Aorta (tissue), 5 donors: ENCODE data around the gene DMWD. TPM values are rescaled to one million over a fixed set of nuclear protein-coding genes. Genes with fewer than 3 reads are reported as not detected.
"Not testable (repeated sequence)": the region's sequence is repeated elsewhere in the genome, so short reads cannot be mapped to it uniquely, and the experiment has no call there.

ENCODE experiments used
- ATAC-seq: fragments of 200-7000 bp; cut with Tn5 transposase; one replicate; pipeline ENCODE4 v1.9.1; 2022; ENCODE audit warnings: moderate library complexity; ENCODE audit not compliant: low FRiP score
- DNase-seq, 2 donors: peaks; one replicate each; pipeline ENCODE4 v3.0.0-alpha.2; 2020
- H3K27ac ChIP-seq, 2 donors: one replicate each; pipeline ENCODE4 v1.5.1; 2013; ENCODE audit warnings: low read length in 2 of 2, mild to moderate bottlenecking in 2 of 2, moderate library complexity in 2 of 2, control low read depth in 1 of 2, inconsistent platforms in 1 of 2, low read depth in 1 of 2
- H3K27me3 ChIP-seq, 2 donors: one replicate each; pipeline ENCODE4 v1.6.1; 2013; ENCODE audit warnings: control low read depth in 1 of 2, low read length in 1 of 2, mild to moderate bottlenecking in 1 of 2, moderate library complexity in 1 of 2; ENCODE audit not compliant: insufficient read depth in 2 of 2, control insufficient read depth in 1 of 2
- H3K36me3 ChIP-seq, 2 donors: one replicate each; pipeline ENCODE4 v1.6.1; 2013; ENCODE audit warnings: control low read depth in 1 of 2, low read length in 1 of 2, mild to moderate bottlenecking in 1 of 2; ENCODE audit not compliant: insufficient read depth in 2 of 2, control insufficient read depth in 1 of 2
- H3K4me1 ChIP-seq, 2 donors: one replicate each; pipeline ENCODE4 v1.6.1; 2013; ENCODE audit warnings: low read length in 2 of 2, control low read depth in 1 of 2, mild to moderate bottlenecking in 1 of 2, moderate library complexity in 1 of 2; ENCODE audit not compliant: insufficient read depth in 2 of 2, control insufficient read depth in 1 of 2
- H3K4me3 ChIP-seq, 2 donors: one replicate each; pipeline ENCODE4 v1.5.1; 2013; ENCODE audit warnings: low read length in 2 of 2, control low read depth in 1 of 2, mild to moderate bottlenecking in 1 of 2
- H3K9me3 ChIP-seq: one replicate; pipeline ENCODE4 v1.6.1; 2013; ENCODE audit warnings: mild to moderate bottlenecking, low read length; ENCODE audit not compliant: control insufficient read depth
- WGBS, 2 donors: extraction: QIAGEN DNeasy Blood & Tissue Kit; methylation state at CpG; one replicate each; pipeline ENCODE4 v1.1.7; 2013; 5-methylcytosine and 5-hydroxymethylcytosine counted together
- intact Hi-C, 2 donors: fragments of 100-400 bp; cut with DNase I; formaldehyde crosslinking; loops; one replicate each; pipeline versions ENCODE4 v1.14.2 to v1.15.0; 2022
- polyA plus RNA-seq, 2 donors: library from polyadenylated mRNA; stranded (reverse); fragments of 200-250 nt; gene quantifications; one replicate each; pipeline ENCODE4 v1.2.3, GENCODE V29; 2013
- total RNA-seq, 2 donors: library from RNA; stranded (reverse); fragmentation: NEBNext Ultra II Directional; extraction: Animal tissue kit (Norgen Biotek cat#: 25700); gene quantifications; one replicate each; pipeline ENCODE4 v1.2.1, GENCODE V29; 2021
- donor health status: healthy with polysubstance abuse.
- donor health status: Bipolar disorder and iron deficiency.
- donor health status: DM: no; HTN: no; CAD: no.
- donor health status: DM: no; HTN: no; CAD: no.
- donor health status: DM: yes; HTN: yes; CAD: no.

The DMWD gene
- total and polyA plus RNA-seq, 4 donors: 20.9 to 70.7 (median 66.4) TPM

DNA sequence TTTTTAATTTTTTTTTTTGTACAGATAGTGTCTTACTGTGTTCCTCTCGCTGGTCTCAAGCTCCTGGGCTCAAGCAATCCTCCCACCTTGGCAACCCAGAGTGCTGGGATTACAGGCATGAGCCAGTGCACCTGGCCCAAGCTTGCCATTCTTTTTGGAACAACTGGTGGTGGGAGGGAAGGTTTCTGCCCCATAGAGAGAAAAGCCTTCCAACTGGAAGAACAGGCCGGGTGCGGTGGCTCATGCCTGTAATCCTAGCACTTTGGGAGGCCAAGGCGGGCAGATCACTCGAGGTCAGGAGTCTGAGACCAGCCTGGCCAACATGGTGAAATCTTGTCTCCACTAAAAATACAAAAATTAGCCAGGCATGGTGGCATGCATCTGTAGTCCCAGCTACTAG lies 6.9 kb upstream of the DMWD start:
- not testable (repeated sequence) for H3K4me3 ChIP-seq, H3K4me1 ChIP-seq, H3K36me3 ChIP-seq, DNase-seq, H3K27me3 ChIP-seq, H3K27ac ChIP-seq, H3K9me3 ChIP-seq, ATAC-seq
- intact Hi-C loops: loop anchor here (1.0 to 2.0 kb wide), 2 partner anchors 29 kb away; no protein-coding TSS in a partner anchor
- 89 to 90% methylated on average over 5 of the region's 5 CpGs for WGBS, 2 donors

DNA sequence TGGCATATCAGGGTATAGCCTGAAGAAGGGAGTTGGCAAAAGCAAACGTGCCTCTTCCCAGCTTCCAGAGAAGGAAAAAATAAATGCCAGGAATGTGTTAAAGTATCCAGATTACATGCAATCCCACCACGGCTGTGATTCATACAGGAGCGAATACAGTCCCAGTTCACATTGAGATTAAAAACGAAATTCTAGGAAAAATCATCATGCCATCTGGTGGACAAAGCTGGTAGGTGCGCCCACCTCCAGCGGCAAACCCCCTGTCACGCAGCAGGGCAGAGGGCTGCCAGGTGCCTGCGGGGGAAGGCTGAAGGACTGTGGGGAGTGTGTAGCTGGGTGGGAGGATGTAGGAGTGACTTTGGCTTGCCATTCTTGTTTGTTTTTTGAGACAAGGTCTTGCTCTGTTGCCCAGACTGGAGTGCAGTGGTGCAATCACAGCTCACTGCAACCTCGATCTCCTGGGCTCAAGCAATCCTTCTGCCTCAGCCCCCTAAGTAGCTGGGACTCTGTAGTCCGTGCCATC lies 6.4 kb upstream of the DMWD start:
- 6 to 7% methylated on average over 10 of the region's 10 CpGs for whole genome bisulfite sequencing, 2 donors
- H3K27me3 ChIP-seq: no peaks in the 10 kb centered on the region
- peak; percentile 76 to 80 for DNase-seq
- intact Hi-C loops: loop anchor here (1.0 to 2.0 kb wide), 2 partner anchors 28 to 29 kb away; no protein-coding TSS in a partner anchor
- H3K36me3 ChIP-seq: no peaks in the 10 kb centered on the region
- no peaks in the 10 kb centered on the region for H3K9me3 ChIP-seq
- no peaks in the 10 kb centered on the region for H3K4me1 ChIP-seq
- no peak overlapping the region for H3K27ac ChIP-seq
- H3K4me3 ChIP-seq: no peak overlapping the region
- ATAC-seq: peak; percentile 91

DNA sequence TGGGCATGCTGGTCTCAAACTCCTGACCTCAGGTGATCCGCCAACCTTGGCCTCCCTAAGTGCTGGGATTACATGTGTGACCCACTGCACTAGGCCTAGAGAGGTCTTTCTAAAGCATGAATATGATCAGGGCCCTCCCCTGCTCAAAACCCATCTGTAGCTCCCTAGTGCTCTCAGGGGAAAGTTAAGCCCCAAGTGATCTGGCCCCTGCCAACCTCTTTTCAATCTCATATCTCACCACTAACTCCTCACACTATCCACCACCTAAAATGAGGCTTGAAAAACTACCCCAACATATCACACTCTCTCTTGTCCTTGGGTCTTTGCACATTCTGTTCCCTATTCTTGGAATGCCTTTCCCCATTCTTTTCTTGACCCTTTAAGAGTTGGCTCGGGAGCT lies 2.0 kb upstream of the DMWD start:
- Histone ChIP-seq H3K36me3 (no peaks in the 10 kb centered on the region), H3K4me1 (no peaks in the 10 kb centered on the region), H3K9me3 (no peaks in the 10 kb centered on the region), H3K27me3 (no peaks in the 10 kb centered on the region), H3K27ac (no peak overlapping the region), H3K4me3 (no peak overlapping the region)
- no peak for ATAC-seq
- intact Hi-C loops: no loop called here
- no peak for DNase-seq
- WGBS, 2 donors: 79 to 85% methylated on average over 2 of the region's 2 CpGs

DNA sequence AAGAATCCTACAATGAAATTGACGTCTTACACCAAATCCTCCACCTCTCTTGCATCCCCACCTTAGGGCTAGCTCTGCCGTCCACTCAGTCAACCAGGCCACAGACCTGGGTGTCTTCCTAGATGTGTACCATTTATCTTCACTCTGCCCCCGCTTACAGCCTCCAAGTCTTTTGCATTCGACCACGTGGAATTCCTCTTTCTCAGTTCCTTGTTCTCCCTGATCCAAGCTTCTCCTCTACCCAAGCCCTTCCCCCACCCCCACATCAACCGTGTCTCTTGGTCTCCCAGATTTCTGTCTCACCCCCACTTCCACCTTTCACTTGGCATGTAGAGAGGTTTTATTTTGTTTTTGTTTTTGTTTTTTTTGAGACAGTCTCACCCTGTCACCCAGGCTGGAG lies 1.2 kb upstream of the DMWD start:
- H3K4me1 ChIP-seq: no peaks in the 10 kb centered on the region
- H3K4me3 ChIP-seq: no peak overlapping the region
- H3K36me3 ChIP-seq: no peaks in the 10 kb centered on the region
- no peaks in the 10 kb centered on the region for H3K9me3 ChIP-seq
- no peak for ATAC-seq
- DNase-seq: no peak
- intact Hi-C loops: no loop called here
- H3K27me3 ChIP-seq: no peaks in the 10 kb centered on the region
- WGBS, 2 donors: 57 to 58% methylated on average over 6 of the region's 6 CpGs
- H3K27ac ChIP-seq: no peak overlapping the region

DNA sequence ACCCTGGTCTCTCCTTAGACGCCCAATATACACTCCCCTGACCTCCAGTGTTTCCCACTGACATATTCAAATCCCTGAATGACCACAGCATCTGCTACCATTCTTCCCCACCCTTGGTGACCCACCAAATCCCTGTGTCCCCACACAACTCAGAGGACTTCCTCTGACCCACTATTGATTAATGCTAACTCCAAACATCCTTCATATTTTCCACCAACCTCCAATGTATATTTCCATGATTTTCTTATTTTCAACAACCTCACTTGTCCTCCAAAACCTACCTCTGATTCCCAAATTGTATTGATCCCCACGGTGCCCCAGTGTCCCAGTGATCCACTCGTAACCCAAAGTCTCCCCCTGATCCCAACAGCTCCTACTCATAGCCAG lies 526 bp upstream of the DMWD start:
- no peaks in the 10 kb centered on the region for H3K36me3 ChIP-seq
- H3K4me3 ChIP-seq: no peak overlapping the region
- no peaks in the 10 kb centered on the region for H3K4me1 ChIP-seq
- no peak for DNase-seq
- intact Hi-C loops: no loop called here
- H3K9me3 ChIP-seq: no peaks in the 10 kb centered on the region
- H3K27ac ChIP-seq: no peak overlapping the region
- no peak for ATAC-seq
- WGBS, 2 donors: 39 to 41% methylated on average over 3 of the region's 3 CpGs
- H3K27me3 ChIP-seq: no peaks in the 10 kb centered on the region

DNA sequence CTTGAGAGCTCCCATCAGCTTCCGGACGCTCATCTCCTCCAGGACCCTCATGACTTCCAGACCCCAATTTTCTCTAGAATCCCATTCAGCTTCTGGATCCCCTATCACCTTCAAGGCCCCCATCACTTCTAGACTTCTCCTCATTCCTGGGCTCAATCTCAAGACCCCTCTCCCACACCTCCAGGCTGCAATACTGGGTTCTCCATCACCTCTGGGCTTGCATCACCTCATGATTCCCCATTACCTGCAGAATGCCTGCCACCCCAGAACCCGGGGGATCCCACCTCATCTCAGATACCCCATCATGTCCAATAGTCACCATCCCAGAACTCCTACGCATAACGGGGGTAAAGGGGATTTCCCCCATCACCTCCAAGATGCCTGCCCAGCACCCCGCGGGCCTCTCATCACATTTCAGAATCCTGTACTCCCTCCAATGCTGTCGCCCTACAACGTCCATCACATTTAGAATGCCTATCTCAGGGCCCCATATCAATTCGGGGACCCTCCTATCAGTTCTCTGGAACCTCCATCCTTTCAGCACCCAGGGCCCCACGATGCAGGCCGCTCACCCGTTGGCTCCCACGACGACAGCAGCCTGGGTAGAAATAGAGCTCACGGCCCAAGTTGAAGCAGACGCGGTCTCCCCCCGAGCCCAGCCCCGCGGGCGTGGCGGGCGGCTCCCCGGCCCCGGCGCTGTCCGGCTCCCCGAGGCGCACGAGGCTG lies 738 bp downstream of the DMWD start:
- DNase-seq (no peak), ATAC-seq (no peak)
- Histone ChIP-seq H3K27ac (peak overlapping the region in 1 of 2 donors; percentile 6), H3K27me3 (no peaks in the 10 kb centered on the region), H3K9me3 (no peaks in the 10 kb centered on the region), H3K4me1 (no peaks in the 10 kb centered on the region), H3K36me3 (no peaks in the 10 kb centered on the region), H3K4me3 (peak overlapping the region; percentile 71 to 79)
- intact Hi-C loops: no loop called here
- 5 to 6% methylated on average over 28 to 31 of the region's 31 CpGs for WGBS, 2 donors

DNA sequence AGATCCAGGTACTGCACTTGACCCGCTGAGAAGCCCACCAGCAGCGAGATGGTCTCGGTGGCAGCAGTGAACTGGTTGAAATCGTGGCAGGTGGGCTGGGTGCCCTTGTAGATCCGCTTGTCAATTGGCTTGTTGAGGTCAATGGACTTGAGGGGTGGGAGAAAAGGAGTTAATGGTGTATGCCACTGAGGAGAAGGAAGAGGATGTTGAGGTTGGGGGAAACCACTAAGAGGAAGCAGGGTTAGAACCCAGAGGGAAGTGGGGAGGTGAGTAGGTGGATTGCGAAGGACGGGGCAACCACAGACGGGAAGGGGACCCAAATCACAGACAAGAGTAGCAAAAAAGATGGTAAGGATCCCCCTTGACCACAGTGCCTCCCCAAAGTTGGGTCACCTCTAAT lies 1.7 kb downstream of the DMWD start:
- WGBS, 2 donors: 83 to 85% methylated on average over 8 of the region's 8 CpGs
- H3K9me3 ChIP-seq: no peaks in the 10 kb centered on the region
- intact Hi-C loops: no loop called here
- H3K27me3 ChIP-seq: no peaks in the 10 kb centered on the region
- H3K36me3 ChIP-seq: no peaks in the 10 kb centered on the region
- no peak overlapping the region for H3K4me3 ChIP-seq
- no peak overlapping the region for H3K27ac ChIP-seq
- DNase-seq (no peak), ATAC-seq (no peak)
- no peaks in the 10 kb centered on the region for H3K4me1 ChIP-seq

DNA sequence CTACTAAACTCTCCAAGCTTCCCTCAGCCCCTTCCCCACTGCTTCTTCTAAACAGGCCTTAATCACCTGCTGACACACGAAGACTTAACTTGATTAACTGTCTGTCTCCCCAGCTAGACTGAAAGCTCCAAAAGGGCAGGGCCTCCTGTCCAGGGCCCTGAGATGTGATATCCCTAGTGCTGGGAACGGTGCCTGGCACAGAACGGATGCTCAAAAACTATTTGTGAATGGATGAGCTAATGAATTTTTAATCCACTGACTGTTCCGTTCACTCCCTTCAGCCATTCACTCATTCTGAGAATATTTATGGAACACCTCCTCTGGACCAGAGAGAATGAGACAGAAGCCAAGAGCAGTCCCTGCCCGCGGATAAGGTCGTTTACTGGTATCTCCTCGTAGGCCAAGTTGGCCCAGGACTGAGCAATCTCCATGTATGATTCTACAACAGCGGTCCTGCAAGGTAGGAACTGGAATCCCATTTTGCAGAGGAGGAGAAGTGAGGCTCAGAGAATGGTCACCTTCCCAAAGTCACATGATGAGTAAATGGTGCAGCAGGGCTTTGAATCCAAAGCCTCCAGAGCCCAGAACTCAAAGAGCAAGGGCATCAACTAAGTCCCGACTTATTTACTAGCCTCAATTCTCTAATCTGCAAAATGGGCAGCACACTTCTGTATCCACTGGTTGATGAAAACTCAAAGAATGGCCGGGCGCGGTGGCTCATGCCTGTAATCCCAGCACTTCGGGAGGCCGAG lies 3.4 kb downstream of the DMWD start:
- Histone ChIP-seq H3K27ac (no peak overlapping the region), H3K36me3 (no peaks in the 10 kb centered on the region), H3K9me3 (no peaks in the 10 kb centered on the region), H3K4me1 (no peaks in the 10 kb centered on the region), H3K4me3 (no peak overlapping the region), H3K27me3 (no peaks in the 10 kb centered on the region)
- WGBS, 2 donors: 84 to 87% methylated on average over 15 of the region's 15 CpGs
- DNase-seq (no peak), ATAC-seq (no peak)
- intact Hi-C loops: no loop called here

DNA sequence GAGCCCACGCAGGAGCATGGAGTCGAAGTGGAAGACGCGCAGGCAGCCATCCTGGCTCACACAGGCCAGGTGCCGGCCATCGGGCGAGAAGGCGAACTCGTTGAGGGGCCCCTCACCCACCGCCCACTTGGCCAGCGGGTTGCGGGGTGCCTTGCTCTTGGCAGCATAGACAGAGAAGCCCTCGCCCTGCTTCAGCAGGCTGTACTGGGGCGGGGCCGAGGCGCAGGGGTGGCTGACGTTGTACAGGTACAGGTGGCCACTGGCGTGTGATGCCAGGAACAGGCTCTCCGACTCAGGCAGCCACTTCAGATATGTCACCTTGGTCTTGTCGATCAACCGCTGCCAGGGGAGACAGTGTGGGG lies 6.1 kb downstream of the DMWD start:
- Histone ChIP-seq H3K4me1 (no peaks in the 10 kb centered on the region), H3K27ac (no peak overlapping the region), H3K4me3 (no peak overlapping the region), H3K27me3 (no peaks in the 10 kb centered on the region), H3K36me3 (no peaks in the 10 kb centered on the region), H3K9me3 (no peaks in the 10 kb centered on the region)
- no peak for DNase-seq
- intact Hi-C loops: no loop called here
- 90 to 91% methylated on average over 21 of the region's 21 CpGs for WGBS, 2 donors
- no peak for ATAC-seq
